CD4-positive, alpha-beta T cell treated with Interleukin-10 for 1 hour (primary cell): ENCODE results near the gene GNA15.
"Not testable (repeated sequence)": the region's sequence is repeated elsewhere in the genome, so short reads cannot be mapped to it uniquely, and the experiment has no call there.

ENCODE experiments used
- DNase-seq: peaks from one replicate; pipeline ENCODE4 v3.0.0-alpha.2; 2020

Gene GNA15

GRCh38 chr19:3151563-3152418 lies 16.0 kb downstream of the GNA15 start:
- DNase-seq = no peak

DNA sequence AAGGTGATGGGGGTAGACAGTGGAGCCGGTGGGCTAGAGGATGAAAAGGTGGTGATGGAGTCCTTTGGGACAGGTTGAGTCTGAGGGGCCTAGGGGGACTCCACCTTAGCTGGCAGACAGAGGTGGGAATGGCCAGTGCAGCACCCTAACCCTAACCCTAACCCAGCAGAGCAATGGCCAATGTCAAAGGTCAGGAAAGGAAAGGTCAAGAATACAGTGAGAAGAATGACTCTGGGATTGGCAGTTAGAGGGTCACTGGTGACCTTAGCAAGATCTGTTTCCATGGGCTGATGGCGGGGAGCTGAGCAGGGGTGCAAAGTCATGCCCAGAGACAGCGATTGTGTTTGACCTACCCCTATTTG lies 16.6 kb downstream of the GNA15 start:
- DNase-seq = no peak

- no peak for DNase-seq
Measured at GRCh38 chr19:3153286-3154230, 17.7 kb downstream of the GNA15 start.

DNA sequence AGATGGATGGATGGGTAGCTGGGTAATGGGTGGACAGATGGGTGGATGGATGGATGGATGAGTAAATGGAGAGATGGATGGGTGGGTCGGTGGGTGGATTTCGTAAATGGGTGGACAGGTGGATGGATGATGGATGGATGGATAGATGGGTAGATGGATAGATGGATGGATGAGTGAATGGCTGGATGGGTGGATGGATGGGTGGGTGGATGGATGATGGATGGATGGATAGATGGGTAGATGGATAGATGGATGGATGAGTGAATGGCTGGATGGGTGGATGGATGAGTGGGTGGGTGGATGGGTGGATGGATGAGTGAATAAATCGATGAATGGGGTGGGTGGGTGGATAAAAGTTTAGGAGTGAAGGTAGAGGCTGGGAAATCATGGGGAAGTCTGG lies 18.6 kb downstream of the GNA15 start:
- DNase-seq = not testable (repeated sequence)

DNA sequence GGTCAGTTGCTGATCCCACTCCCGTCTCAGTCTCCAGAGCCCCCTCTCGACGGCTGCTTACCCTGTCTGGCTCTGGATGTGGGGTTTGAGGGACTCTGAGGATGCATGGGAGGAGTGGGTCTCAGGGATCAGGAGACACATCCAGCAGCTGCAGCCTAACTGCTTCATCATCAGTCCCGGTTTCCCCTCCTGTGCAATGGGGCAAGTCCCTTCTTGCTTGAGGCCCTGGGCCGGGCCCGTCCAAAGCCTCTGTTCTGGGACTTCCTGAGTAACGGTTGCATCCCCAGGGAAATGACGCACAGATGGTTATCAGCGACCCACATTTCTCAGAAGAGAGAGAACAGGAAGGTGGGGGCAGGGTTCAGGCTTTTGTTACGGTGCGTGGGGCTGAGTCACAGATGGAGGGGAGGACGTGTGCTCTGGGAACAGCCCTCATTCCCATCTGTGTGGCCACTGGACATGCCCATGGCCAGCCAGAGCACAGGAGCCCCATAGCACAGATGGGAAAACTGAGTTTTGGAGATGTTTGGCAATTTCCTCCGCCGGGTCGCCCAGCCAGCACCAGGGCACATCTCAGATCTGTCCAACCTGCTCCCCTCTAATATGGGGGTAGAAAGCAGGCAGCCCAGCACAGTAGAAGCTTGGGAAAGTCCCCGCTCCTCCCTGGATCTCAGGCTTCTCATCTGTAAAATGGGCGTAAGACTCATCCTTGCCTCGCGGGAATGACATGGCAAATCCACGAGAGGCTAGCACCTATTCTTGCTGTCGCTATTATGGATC lies 19.3 kb downstream of the GNA15 start:
- peak; percentile 90 for DNase-seq

DNA sequence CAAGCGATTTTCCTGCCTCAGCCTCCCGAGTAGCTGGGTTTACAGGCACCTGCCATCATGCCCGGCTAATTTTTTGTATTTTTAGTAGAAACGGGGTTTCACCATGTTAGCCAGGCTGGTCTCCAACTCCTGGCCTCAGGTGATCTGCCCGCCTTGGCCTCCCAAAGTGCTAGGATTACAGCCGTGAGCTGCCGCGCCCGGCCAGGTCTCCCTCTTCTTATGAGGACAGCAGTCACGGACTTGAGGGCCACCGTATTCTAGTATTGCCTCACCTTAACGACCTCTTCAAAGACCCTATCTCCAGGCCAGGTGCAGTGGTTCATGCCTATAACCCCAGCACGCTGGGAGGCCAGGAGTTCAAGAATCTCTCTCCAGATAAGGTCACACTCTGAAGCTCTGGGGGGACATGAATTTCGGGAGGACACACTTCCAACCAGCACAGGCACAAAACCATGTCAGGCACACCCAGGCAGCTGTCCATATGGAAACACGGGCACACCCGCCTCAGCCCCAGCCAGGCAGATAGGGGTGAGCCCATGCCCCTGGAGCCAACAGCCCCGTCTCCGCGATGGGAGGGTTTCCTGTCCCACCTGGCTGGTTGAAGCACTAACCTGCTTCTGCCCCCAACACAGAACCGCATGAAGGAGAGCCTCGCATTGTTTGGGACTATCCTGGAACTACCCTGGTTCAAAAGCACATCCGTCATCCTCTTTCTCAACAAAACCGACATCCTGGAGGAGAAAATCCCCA lies 21.4 kb downstream of the GNA15 start:
- DNase-seq = no peak

DNA sequence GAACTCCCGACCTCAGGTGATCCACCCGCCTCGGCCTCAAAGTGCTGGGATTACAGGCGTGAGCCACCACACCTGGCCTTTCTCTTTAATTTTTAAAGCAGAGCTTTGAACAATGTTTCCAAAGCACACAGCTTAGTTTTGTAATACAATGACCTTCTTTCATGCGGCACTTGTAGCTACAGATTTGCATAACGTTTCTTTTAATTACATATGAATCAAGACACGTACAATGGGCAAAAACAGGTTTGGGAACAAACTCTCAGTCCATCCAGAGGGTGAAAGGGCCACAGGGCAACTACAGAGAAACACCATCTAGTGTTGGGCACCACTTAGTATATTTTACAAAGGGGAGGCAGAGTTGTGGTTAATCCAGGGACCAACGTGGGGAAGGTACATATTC lies 23.7 kb downstream of the GNA15 start:
- DNase-seq = no peak

GRCh38 chr19:3160219-3160618 lies 24.4 kb downstream of the GNA15 start:
- DNase-seq = no peak

GRCh38 chr19:3161453-3161852 lies 25.6 kb downstream of the GNA15 start:
- DNase-seq = no peak

DNA sequence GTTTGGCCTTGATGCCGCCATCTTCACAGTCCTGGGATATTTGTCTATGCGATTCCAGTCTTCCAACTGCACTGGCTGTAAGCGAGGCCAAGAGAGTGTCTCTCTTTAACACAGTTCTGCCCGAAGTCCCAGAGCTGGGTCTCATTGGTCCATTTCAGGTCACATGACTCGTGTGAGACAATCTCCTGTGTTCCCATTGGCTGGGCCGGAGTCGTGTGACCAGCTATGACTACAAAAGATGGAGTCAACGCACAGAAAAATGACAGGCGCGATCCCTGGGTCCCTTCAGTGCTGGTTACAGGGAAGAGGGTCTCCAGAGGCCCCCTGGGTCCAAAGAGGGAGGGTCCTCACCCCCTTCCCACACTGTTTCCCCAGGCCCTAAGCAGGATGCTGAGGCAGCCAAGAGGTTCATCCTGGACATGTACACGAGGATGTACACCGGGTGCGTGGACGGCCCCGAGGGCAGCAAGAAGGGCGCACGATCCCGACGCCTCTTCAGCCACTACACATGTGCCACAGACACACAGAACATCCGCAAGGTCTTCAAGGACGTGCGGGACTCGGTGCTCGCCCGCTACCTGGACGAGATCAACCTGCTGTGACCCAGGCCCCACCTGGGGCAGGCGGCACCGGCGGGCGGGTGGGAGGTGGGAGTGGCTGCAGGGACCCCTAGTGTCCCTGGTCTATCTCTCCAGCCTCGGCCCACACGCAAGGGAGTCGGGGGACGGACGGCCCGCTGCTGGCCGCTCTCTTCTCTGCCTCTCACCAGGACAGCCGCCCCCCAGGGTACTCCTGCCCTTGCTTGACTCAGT lies 26.8 kb downstream of the GNA15 start:
- DNase-seq = no peak

DNA sequence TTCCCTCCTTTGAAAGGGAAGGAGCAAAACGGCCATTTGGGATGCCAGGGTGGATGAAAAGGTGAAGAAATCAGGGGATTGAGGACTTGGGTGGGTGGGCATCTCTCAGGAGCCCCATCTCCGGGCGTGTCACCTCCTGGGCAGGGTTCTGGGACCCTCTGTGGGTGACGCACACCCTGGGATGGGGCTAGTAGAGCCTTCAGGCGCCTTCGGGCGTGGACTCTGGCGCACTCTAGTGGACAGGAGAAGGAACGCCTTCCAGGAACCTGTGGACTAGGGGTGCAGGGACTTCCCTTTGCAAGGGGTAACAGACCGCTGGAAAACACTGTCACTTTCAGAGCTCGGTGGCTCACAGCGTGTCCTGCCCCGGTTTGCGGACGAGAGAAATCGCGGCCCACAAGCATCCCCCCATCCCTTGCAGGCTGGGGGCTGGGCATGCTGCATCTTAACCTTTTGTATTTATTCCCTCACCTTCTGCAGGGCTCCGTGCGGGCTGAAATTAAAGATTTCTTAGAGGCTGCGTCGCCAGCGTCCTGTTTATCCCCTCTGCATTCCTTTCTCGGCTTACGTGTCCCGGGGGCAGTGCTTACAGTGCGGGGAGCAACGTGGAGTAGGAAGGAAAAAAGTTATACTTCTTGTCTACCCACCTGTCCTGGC lies 27.5 kb downstream of the GNA15 start:
- peak; percentile 84 for DNase-seq

GRCh38 chr19:3163943-3164342 lies 28.1 kb downstream of the GNA15 start:
- no peak for DNase-seq

DNA sequence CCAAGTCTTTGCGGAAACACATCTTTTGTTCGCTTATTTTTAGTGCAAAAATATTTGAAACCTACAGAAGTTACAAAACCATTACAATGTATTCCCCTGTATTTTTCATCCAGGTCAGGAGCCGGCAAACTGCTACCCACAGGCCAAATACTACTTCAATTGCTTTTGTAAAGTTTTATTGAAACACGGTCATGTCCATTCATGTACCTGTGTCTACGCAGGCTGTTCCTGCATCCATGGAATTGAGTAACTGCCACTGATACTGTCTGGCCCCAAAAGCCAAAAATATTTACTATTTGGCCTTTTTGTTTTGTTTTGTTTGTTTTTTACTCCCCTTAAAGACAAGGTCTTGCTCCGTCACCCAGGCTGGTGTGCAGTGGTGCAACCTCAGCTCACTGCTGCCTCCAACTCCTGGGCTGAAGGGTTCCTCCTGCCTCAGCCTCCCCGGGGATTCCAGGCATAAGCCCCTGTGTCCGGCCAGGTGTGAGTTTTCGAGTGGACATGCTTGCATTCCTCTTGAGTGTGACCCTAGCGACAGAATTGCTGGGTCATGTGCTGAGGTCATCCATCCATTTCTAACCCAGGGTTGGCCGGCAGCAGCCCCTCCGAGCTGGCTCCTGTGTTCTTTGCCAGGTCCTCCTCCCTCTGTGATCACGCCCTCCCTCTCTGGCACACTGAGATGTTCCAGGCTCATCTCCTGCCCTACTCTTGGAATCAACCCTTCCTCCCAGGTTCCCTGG lies 31.9 kb downstream of the GNA15 start:
- DNase-seq = no peak

DNA sequence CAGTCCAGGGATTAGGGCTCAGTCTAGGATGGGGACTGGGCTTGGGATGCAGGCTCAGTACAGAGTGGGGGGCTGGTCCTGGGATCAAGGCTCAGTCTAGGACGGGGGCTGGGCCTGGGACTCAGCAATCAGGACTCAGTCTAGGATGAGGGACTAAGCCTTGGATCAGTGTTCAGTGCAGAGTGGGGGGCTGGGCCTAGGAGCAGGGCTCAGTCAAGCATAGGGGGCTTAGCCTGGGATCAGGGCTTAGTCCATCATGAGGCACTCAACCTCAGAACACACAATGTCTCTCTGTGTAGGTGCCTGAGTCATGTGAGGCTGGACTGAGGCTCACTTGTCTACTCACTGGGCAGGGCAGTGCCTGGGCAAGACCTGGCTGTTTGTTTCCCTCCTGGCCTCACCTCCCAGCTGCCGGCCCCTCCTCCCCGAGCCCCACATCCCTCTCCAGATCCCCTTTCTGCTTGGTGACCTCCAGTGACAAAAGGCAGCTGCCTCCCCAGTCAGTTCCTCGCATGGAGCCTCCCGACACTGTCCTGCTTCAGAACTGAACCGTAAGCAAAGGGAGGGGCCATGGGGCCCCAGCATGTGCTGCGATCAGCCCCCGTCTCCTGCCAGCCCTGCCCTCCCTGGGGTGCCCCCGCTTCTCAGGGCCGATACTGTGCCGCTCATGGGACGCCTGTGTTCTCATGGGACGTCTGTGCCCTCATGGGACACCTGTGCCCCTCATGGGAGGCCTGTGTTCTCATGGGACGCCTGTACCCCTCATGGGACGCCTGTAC lies 36.2 kb downstream of the GNA15 start:
- no peak for DNase-seq

DNA sequence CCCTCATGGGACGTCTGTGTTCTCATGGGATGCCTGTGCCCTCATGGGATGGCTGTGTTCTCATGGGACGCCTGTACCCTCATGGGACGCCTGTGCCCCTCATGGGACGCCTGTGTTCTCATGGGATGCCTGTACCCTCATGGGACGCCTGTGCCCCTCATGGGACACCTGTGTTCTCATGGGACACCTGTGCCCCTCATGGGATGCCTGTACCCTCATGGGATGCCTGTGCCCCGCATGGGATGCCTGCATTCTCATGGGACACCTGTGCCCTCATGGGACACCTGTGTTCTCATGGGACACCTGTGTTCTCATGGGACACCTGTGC lies 36.8 kb downstream of the GNA15 start:
- not testable (repeated sequence) for DNase-seq

DNA sequence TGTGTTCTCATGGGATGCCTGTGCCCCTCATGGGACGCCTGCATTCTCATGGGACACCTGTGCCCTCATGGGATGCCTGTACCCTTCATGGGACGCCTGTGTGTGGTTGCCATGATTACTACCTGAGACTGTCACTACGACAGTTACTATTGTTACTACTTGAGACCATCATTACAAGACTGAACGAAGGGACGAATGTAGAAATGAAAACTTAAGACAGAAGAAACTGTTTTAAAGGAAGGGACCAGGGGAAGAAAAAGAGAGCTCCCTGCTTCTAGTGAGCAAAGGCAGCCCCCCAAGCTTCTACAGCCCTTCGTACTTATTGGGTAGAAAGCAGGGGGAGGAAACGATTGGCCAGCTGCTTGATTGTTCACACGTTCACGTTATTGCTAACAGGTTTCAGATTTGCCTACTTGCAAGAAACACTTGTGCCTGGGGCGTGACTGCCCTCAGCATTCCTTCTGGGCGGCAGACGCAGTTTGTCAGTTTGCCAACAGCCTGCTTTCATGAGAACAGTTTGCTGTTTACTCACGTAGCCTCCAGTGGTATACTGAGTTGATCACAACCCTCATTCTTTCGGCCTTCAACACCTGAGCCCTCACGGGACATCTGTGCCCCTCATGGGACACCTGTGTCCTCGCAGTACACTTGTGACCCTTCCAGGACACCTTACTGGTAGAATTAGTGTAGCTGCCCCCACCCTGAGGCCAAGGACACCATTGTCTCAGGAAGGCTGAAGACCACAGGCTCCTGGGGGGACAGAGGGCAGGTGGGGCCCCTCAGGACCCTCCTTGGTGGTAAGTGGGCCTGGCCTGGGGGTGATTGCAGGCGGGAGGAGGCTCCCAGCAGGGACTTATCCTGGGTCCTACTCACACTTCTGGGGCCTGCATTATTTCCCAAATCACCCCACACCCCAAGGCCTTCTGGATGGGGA lies 40.2 kb downstream of the GNA15 start:
- peak; percentile 52 for DNase-seq

DNA sequence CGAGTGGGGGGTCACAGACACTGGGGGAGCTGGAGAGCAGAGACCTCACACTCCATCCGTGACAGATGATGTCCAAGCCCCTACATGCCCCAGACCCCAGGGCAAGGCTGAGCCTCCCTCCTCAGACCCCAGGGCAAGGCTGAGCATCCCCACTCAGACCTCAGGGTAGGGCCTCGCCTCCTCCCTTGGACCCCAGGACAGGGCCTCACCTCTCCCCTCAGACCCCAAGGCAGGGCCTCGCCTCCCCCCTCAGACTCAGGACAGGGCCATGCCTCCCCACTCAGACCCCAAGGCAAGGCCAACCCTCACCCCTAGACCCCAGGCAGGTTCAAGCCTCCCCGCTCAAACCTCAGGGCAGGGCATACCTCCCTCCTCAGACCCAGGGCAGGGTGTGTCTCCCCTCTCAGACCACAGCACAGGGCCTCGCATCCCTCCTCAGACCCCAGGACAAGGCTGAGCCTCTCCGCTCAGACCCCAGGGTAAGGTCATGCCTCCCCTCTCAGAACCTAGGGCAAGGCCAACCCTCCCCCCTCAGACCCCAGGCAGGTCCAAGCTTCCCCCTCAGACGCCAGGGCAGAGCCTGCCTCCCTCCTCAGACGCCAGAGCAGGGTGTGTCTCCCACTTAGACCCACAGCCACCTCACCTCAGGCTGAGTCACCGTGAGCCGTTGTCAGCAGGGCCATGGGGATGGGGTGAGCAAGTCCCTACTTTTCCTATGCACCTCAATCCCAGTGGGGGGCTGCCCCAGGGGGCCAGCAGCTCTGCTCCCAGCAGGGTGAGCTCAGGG lies 41.1 kb downstream of the GNA15 start:
- DNase-seq = peak; percentile 73
